Stimulated activated CD4-positive, alpha-beta T cell treated with anti-CD3 and anti-CD28 coated beads, Interleukin-4, amount 100 ng/mL, for 1 hour (primary cell): ENCODE results near the gene VWA3A.
"Not testable (repeated sequence)": the region's sequence is repeated elsewhere in the genome, so short reads cannot be mapped to it uniquely, and the experiment has no call there.

Source experiments
- DNase-seq: peaks from one replicate; pipeline ENCODE4 v3.0.0-alpha.2; 2020

VWA3A gene

DNA sequence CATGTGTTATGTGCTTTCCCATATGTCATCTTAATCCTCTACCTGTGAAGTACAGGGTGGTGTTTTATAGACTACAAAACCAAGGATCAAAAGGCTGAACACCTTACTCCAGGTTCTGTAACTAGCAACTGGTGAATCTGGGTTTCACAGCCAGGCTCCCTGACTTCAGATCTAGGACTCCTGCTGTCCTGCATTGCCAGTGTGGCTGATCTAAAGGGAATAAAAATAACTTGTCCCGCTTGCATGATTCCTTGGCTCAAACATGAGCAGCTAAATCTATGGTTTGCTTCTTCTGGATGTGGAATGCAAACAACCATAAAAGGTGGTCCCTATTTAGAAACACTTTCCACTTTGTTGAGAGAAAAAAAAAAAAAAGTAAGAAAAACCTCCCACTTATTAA is 3.7 kb upstream of the VWA3A start:
- DNase-seq: no peak

DNA sequence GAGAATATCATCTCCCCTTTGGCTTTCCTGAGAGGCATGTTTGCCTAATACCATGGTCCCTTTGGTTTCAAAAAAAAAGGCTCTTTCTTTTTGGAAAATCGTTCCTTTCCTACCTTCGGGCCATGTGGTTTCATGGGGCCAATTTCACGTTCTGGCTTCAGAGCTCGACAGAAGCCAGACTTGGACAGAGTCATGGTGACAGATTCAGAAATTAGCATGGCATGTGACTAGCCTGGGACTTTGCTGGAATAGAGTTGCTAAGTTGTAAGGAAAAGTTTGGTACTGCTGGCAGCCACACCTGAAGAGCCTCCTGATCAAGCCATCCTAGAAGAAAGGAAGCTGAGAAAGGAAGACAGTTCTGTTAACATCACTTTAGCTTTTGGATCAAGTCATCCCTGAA is 2.4 kb upstream of the VWA3A start:
- DNase-seq: no peak

DNA sequence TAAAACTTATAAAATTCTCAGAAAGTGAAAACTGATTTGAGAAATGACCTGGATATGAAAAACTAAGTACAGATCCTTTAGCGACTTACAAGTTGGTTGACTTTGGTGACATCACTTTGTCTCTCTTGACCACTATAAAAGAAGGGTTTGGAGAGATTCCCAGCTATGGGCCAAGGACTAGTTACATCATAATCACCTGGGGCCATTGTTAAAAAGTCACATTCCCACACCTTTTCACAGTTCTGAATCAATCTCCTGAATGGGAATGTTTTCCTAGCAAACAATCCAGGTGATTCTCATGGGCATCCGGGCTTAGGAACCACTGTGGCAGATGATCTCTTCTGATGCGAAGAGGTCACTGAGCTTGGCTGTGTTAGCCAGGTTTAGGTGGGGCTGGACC is 620 bp upstream of the VWA3A start:
- no peak for DNase-seq

DNA sequence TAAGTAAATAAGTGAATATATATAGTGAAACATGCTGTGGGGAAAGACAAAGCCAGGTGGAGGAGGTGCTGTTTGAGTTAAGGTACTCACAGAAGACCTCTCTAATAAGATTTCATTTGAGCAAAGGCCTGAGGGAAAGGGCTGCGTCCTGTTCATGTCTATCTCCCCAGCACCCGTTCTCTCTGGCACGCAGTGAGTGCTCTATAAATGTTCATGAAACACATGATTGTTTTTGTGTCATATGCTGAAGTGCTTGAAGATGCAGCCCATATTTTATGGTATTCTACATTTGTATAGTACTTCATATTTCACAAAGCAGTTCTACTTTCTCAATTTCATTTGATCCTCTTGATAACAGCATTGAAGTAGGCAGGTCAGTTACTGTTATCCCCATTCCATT is 990 bp downstream of the VWA3A start:
- DNase-seq: no peak

DNA sequence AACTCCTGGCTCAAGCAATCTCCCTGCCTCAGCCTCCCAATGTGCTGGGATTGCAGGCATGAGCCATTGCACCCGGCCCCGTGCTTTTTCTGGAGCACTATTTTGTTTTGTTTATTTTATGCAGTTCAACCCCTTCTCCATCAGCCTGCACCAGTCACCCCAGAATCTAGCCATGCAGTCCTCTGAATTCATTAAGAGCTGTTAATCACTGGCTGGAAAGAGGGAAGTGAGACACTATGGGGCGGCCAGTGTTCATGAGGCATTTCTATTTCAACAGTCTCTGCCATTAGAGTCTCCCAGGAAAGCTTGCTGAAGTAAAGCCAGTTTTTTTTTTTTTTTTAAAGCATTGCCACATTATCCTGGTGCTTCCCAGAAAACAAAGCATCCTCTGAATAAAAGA is 1.7 kb downstream of the VWA3A start:
- no peak for DNase-seq

DNA sequence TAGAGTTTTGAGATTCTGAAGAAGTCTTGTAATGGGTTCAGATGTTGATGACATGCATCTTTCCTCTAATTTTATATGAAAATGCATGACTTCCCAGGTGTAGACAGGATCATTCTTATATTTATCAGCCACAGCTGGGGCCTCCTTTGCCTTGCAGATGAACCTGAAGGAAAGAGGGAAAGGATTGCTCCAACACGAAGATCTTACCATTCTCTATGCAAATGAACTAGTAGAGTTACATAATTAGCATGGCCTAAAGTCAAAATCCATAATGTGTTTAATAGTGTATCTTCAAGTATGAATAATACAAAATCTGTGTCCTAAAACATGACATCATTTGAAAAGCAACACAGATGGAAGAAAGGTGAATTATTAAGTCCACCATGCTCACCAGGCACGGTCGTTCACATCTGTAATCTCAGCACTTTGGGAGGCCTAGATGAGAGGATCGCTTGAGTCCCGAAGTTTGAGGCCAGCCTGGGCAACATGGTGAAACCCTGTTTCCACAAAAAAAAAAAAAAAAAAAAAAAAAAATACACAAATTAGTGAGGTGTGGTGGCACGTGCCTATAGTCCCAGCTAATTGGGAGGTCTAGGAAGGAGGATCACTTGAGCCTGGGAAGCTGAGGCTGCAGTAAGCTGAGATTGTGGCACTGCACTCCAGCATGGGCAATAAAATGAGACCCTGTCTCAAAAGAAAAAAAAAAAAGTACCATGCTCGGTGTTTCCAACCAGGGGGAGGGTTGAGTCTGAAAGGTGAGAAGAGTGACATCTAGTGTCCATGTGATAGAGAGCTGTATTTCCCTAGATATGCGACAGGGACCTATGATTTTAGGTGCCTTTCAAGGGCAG is 6.3 kb downstream of the VWA3A start:
- DNase-seq: no peak

DNA sequence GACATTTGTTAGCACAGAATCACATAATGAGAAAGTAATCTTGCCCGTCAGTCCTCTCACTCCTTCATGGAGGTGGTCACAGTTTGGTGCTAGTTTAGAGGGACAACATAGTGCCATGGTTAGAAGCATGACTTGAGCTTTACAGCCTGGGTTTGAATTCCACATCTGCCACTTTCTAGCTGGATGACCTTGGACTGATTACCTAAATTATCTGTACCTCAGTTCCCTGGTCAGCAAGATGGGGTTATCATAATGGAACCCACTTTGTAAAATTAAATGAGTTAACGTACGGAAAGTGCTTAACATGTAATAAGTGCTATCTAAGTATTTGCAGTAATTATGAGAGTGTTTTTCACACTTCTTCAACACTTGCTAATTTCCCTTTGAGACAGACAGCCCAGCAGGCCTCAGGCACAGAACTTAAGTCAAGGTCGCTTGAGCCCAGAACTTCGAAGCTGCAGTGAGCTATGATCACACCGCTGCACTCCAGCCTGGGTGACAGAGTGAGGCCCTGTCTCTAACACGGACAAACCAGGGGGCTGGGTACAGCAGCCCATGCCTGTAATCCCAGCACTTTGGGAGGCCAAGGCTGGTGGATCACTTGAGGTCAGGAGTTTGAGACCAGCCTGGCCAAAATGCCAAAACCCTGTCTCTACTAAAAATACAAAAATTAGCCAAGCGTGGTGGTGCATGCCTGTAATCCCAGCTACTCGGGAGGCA is 7.1 kb downstream of the VWA3A start:
- DNase-seq: no peak

DNA sequence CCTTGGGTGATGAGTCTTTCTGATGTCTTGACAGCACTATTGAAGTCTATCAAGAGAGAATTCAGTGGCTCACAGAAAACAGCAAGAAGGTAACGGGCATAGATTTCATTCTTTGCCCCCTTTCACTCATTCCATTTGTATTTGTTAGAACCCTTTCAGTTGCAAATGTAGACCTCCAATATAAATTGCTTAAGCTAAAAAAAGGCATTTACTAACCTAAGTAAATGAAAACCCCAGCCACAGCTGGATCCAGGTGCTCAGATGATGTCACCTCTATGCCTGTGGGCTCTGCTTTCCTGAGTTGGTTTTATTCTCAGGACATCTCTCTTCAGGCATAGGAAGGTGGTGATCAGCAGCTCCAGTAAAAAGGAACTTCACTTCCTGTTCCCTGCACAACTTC is 11.1 kb downstream of the VWA3A start:
- DNase-seq: no peak

DNA sequence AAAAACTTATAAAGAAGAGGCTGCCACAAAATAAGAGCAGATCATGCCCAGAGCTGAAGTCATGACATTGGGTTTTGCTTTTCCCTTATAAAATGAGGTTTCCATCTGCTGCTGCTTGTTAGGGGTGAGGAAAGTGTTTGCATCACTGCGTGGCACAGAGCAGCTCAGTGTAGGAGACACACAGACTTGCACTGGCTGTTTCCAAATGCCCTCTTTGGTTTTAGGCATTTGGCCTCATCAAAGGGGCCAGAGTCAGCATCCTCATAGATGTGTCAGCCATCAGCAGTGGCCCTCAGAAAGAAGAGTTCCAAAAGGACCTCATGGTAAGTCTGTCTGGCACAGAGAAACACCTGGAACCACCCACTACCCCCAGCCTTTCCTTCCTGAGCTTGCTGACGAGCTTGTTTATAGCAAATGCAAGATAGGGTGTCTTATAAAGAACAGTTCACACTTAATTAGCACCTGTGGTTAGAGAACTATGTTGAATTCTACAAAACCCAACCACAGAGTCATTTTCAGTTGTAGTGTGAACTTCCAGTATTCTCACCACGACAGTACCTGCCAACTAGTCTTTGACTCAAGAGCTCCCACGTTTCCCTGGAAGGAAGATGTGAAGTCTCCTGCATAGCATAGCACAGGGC is 17.0 kb downstream of the VWA3A start:
- DNase-seq: no peak

DNA sequence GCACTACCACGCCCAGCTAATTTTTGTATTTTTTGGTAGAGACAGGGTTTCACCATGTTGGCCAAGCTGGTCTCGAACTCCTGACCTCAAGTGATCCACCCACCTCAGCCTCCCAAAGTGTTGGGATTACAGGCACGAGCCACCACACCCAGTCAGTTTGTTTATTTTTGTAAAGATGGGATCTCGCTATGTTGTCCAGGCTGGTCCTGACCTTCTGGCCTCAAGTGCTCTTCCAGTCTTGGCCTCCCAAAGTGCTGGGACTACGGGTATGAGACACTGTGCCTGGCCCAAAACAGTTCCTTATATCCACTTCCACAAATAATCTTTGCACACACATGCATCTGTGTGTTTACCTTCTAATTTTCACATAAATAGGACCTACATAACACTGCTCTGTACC is 19.3 kb downstream of the VWA3A start:
- DNase-seq: not testable (repeated sequence)

DNA sequence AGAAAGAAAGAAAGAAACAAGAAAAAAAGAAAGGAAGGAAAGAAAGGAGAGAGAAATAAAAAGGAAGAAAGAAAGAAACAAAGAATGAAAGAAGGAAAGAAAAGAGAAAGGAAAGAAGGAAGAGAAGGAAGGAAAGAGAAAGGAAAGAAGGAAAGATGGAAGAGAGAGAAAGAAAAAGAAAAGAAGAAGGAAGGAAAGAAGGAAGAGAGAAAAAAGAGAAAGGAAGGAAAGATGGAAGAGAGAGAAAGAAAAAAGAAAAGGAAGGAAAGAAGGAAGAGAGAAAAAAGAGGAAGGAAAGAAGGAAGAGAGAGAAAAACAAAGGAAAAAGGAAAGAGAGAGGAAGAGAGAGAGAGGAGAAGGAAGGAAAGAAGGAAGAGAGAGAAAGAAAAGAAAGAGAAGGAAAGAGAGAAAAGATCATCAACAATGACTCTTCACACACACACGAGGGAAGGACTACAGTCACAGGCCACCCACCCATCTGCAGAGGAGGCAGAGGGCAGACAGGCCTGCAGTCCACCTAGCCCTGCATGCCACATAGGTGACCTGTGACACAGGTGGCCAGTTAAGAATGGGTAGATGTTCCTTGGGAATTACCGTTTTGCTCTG is 23.9 kb downstream of the VWA3A start:
- DNase-seq: no peak

DNA sequence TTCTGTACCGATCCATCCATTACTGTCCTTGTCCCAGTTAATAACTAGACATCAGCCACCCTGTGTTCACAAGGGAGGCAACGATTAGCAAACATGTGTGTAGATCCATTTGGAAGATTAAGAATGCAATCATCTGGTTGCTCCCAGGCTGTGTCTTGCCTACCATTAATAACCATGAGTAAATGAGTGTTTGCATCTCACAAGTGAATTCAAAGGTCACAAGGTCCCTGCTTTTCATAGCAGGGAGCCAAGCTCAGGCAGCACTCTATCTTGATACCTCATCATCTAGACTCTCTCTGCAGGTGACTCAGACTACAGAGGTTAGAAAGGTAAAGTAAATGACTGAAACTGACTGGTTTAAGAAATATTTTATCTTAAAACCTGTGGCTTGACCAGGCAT is 25.3 kb downstream of the VWA3A start:
- no peak for DNase-seq

DNA sequence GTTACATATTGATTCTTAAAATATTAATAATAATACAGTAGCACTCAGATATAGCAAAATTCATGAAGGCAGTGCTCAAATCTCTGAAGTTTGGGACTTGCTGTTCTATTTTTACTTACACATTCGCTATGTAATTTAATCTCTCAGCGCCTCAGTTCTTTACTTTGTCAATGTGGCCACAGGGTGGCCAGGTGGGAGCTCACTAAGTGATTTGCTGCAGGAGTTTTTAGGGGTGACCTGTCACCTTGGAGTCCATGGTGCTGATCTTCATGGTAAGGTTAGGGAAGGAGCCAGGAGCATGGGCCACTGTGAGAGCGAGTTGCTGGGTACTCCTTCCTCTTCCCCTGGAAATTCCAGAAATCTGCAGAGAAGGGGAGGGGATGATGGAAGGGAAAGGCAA is 28.1 kb downstream of the VWA3A start:
- DNase-seq: no peak

DNA sequence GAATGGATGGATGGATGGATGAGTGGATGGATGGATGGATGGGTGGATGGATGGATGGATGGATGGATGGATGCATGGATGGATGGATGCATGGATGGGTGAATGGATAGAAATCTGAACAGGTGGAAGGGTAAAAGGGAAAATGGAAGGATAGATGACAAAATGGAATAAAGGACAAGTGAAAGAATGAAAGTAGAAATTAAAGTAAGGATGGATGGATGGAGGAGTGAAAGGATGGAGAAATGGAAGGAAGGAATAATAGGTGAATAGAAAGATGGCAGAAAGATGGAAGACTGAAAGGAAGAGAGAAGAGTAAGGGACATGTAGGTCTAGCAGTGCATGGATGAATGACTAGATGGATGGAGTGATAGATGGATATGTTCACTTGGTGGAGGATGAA is 29.9 kb downstream of the VWA3A start:
- DNase-seq: no peak

DNA sequence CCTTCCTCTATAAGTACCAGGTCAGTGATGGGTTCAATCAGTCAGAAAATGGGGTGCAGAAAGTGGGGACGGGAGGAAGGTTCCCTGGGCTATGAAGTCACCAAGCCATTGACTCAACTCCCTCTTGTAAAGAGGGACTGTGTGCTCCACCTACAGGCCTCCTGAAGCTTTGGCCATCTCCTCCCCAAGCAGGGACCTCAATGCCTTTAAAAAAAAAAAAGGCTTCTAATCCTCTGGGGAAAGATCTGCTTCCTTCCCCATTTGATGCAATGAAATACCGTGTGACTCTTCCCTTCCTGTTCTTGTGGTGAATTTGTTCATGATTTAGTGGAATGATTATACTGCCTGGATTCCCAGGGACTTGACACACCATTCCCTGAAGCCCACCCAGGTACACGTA is 30.8 kb downstream of the VWA3A start:
- DNase-seq: no peak

DNA sequence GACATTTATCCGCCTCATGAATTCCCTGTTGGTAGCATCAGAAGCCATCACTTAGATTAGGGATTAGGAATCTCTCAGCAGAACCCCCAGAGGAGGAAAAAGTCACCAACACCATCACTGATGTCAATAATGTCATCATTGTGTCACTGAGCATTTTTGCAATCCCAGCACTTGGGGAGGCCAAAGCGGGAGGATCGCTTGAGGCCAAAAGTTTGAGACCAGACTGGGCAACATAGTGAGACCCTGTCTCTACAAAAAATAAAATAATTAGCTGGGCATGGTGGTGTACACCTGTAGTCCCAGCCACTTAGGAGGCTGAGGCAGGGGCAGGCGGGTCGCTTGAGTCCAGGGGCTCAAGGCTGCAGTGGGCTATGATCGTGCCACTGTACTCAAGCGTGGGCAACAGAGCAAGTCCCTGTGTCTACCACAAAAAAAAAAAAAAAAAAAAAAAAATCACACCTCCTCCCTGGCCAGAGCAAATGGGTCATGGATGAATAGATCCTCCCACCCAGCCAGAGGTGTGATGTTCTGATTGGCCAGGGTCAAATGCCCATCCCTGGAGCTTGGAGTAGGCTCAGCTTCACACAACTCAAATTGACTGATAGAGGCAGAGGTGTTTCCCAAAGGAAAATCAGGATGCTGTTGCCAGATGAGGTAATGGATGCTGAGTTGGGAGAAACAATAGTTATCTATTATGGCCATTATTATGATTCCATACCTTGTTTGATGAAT is 31.6 kb downstream of the VWA3A start:
- DNase-seq: no peak

DNA sequence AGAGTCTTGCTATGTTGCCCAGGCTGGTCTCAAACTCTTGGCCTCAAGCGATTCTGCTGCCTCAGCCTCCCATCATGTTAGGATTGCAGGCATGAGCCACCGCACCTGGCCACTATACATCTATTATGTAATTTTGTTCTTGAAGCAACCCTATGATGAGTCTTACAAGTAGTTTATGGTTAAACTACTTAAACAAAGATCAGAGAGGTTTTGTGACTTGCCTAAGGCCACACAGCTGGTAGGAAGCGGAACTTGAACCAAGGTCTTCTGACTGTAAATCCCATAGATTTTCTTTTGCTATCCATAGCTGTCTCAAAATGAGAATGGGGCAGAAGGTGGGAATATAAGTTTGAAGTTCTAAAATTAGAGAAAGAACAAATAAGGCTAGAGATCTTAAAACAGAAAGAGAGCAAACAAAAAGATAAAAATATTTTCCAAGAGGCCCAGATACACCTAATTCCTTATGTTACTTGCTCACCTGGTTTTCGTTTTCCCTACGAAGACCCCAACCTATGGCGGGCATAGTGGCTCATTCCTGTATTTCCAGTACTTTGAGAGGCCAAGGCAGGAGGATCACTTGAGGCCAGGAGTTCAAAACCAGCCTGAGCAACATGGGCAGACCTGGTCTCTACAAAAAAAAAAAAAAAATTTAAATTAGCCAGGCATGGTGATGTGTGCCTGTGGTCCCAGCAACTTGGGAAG is 32.4 kb downstream of the VWA3A start:
- DNase-seq: no peak

DNA sequence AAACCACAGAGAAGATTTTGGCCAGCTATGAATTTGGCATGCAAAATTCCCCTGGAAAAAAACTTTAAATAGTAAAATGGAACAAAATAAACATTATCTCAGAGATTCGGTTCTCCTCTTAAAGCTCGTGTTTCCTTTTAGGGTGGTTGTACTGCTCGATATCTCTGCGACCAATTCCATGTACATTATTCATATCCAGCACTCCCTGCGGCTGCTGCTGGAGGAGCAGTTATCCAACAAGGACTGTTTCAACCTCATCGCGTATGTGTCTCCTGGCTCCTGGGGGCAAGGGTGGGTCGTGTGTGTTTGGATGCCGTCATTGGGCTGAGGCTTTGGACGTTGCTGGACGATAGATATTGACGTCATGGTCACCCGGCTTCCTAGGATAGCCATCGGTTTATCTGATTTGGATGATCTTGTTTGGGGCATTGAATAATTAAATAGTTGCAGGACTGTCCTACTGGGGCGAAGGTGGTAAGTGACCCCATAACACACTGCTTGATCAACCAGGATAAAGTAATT is 33.8 kb downstream of the VWA3A start:
- no peak for DNase-seq

DNA sequence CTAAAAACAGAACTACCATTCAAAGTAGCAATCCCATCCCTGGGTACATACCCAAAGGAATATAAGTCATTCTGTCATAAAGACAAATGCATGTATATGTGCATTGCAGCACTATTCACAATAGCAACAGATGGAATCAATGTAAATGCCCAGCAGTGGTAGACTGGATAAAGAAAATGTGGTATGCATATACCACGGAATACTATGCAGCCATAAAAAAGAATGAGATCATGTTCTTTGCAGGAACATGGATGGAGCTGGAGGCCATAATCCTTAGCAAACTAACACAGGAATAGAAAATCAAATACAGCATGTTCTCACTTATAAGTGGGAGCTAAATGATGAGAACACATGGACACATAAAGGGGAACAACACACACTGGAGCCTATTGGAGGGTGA is 36.2 kb downstream of the VWA3A start:
- DNase-seq: not testable (repeated sequence)

DNA sequence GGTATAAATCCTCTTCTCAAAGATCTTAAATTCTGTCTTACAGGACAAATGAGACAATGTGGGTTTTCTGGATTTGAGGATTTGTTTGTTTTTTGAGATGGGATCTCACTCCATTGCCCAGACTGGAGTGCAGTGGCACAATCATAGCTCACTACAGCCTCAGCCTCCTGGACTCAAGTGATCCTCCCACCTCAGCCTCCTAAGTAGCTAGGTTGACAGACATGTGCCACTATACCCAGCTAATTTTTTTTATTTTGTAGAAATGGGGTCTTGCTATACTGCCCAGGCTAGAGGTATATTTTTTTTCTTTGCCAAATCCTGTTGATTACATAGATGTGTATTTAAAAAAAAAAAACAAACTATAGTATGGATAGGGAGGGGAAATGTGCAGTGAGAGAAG is 38.2 kb downstream of the VWA3A start:
- no peak for DNase-seq

DNA sequence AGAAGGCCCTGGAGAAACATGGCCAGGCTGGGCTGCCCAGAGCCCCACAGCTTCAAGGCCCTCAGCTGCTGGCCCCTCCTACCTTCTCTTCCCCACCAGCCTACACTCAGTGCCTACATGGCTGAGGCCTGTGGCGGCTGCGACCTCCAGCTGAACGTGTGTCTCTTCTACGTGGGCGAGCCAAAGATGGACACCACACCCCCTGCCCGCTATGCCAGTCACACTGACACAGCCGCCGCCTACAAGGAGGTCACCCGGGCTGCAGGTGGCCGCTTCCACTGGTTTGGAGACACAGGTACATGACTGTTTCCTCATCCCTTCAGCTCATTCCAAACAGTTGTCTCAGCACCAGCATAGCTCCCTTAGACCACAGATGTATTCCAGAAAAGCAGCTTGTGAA is 40.5 kb downstream of the VWA3A start:
- DNase-seq: no peak

DNA sequence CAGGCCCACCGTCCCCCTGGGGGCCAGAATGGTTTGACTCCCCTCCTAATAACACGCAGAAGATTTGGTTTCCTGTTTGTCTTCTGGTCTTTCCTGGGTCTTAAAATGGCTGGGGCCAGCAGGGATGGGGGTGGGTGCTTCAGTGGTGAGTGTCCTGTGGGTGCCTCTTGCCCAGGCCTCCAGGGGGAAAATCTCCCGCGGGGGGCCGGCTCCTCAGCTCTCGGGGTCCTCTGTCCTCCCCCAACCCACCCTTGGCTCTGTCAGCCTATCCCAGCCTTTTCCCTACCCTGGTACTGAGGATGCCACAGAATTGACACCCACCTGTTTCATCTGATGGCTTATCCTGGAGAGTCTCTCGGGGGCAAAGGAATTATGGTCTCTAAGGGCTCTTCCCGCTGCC is 46.1 kb downstream of the VWA3A start:
- DNase-seq: no peak
